Measurements from ENCODE around the gene WDR70. TPM values are rescaled to one million over a fixed set of nuclear protein-coding genes. Genes with fewer than 3 reads are reported as not detected.
"Not testable (repeated sequence)": the region's sequence is repeated elsewhere in the genome, so short reads cannot be mapped to it uniquely, and the experiment has no call there.

The WDR70 gene
- total RNA-seq, 1 experiment from 2014 or later = 39.4 TPM

GRCh38 chr5:37453252-37453651, 74.1 kb downstream of the WDR70 start:
- DNase-seq (ENCODE audit: low read depth) = not testable (repeated sequence)

GRCh38 chr5:37454402-37455055, 75.4 kb downstream of the WDR70 start:
- DNase-seq (ENCODE audit: low read depth) = not testable (repeated sequence)

GRCh38 chr5:37463191-37464051, 84.3 kb downstream of the WDR70 start:
- DNase-seq (ENCODE audit: low read depth) = not testable (repeated sequence)

GRCh38 chr5:37464581-37464980, 85.5 kb downstream of the WDR70 start:
- not testable (repeated sequence) for DNase-seq (ENCODE audit: low read depth)

- DNase-seq (ENCODE audit: low read depth) = not testable (repeated sequence)
Observed at GRCh38 chr5:37469383-37469782, 90.3 kb downstream of the WDR70 start.

- DNase-seq (ENCODE audit: low read depth) = no peak
Observed at GRCh38 chr5:37471666-37472197, 92.6 kb downstream of the WDR70 start.

GRCh38 chr5:37477426-37477825, 98.3 kb downstream of the WDR70 start:
- DNase-seq (ENCODE audit: low read depth) = no peak

- DNase-seq (ENCODE audit: low read depth) = no peak
Observed at GRCh38 chr5:37478121-37478894, 99.2 kb downstream of the WDR70 start.

GRCh38 chr5:37481395-37481794, 102.3 kb downstream of the WDR70 start:
- DNase-seq (ENCODE audit: low read depth) = not testable (repeated sequence)

GRCh38 chr5:37490120-37490810, 111.1 kb downstream of the WDR70 start:
- DNase-seq (ENCODE audit: low read depth) = no peak

GRCh38 chr5:37490931-37491330, 111.8 kb downstream of the WDR70 start:
- DNase-seq (ENCODE audit: low read depth) = no peak

- DNase-seq (ENCODE audit: low read depth) = no peak
Observed at GRCh38 chr5:37492778-37493555, 113.8 kb downstream of the WDR70 start.

- DNase-seq (ENCODE audit: low read depth) = no peak
Observed at GRCh38 chr5:37494756-37495155, 115.6 kb downstream of the WDR70 start.

- DNase-seq (ENCODE audit: low read depth) = peak; percentile 25
Observed at GRCh38 chr5:37495210-37495609, 116.1 kb downstream of the WDR70 start.

GRCh38 chr5:37495668-37496347, 116.7 kb downstream of the WDR70 start:
- DNase-seq (ENCODE audit: low read depth) = peak; percentile 52

GRCh38 chr5:37496902-37497445, 117.9 kb downstream of the WDR70 start:
- DNase-seq (ENCODE audit: low read depth) = no peak

- no peak for DNase-seq (ENCODE audit: low read depth)
Observed at GRCh38 chr5:37501152-37501551, 122.0 kb downstream of the WDR70 start.

- DNase-seq (ENCODE audit: low read depth) = no peak
Observed at GRCh38 chr5:37506241-37506640, 127.1 kb downstream of the WDR70 start.

GRCh38 chr5:37506722-37507121, 127.6 kb downstream of the WDR70 start:
- DNase-seq (ENCODE audit: low read depth) = no peak

- DNase-seq (ENCODE audit: low read depth) = no peak
Observed at GRCh38 chr5:37511646-37512045, 132.5 kb downstream of the WDR70 start.
